Hepatocyte (in vitro differentiated cells): ENCODE results near the gene FAM83F. TPM values are rescaled to one million over a fixed set of nuclear protein-coding genes. Genes with fewer than 3 reads are reported as not detected.

Experiments
- DNase-seq: peaks from one replicate; pipeline ENCODE4 v3.0.0-alpha.2; 2016; ENCODE audit warnings: low spot score
- H2AFZ ChIP-seq: fragments of 200-600 bp; sonication (generic); 2 replicates; pipeline ENCODE4 v1.6.0; 2016; ENCODE audit warnings: antibody characterized with exemption, mild to moderate bottlenecking
- H3K27ac ChIP-seq: fragments of 200-600 bp; sonication (generic); 2 replicates; pipeline ENCODE4 v1.5.1; 2016; ENCODE audit warnings: mild to moderate bottlenecking
- H3K27me3 ChIP-seq: fragments of 200-600 bp; sonication (generic); 2 replicates; pipeline ENCODE4 v1.6.1; 2016
- H3K36me3 ChIP-seq: fragments of 200-600 bp; sonication (generic); replicated peaks from 2 replicates; pipeline ENCODE4 v1.5.1; 2016; ENCODE audit warnings: low read depth; ENCODE audit not compliant: insufficient read depth
- H3K4me1 ChIP-seq: fragments of 200-600 bp; sonication (generic); 2 replicates; pipeline ENCODE4 v1.5.1; 2016; ENCODE audit warnings: mild to moderate bottlenecking, moderate library complexity; ENCODE audit not compliant: insufficient read depth
- H3K4me2 ChIP-seq: fragments of 200-600 bp; sonication (generic); 2 replicates; pipeline ENCODE4 v1.6.0; 2016
- H3K4me3 ChIP-seq: fragments of 200-600 bp; sonication (generic); 2 replicates; pipeline ENCODE4 v1.5.1; 2016; ENCODE audit warnings: mild to moderate bottlenecking
- H3K79me2 ChIP-seq: fragments of 200-600 bp; sonication (generic); 2 replicates; pipeline ENCODE4 v1.6.0; 2017; ENCODE audit warnings: mild to moderate bottlenecking
- H3K9me2 ChIP-seq: fragments of 200-600 bp; sonication (generic); replicated peaks from 2 replicates; pipeline ENCODE4 v1.6.0; 2017; ENCODE audit warnings: mild to moderate bottlenecking; ENCODE audit not compliant: insufficient read depth
- H3K9me3 ChIP-seq: fragments of 200-600 bp; sonication (generic); 2 replicates; pipeline ENCODE4 v1.5.1; 2016; ENCODE audit warnings: low read depth, mild to moderate bottlenecking
- H4K20me1 ChIP-seq: fragments of 200-600 bp; sonication (generic); 2 replicates; pipeline ENCODE4 v1.6.0; 2016; ENCODE audit warnings: mild to moderate bottlenecking; ENCODE audit not compliant: insufficient read depth, poor library complexity, severe bottlenecking
- EZH2 ChIP-seq: fragments of 200-600 bp; sonication (generic); IDR thresholded peaks from 2 replicates; pipeline ENCODE4 v1.6.1; 2016; ENCODE audit warnings: antibody characterized with exemption, mild to moderate bottlenecking, borderline replicate concordance
- EZH2phosphoT487 ChIP-seq: fragments of 200-600 bp; sonication (generic); IDR thresholded peaks from one replicate; pipeline ENCODE4 v1.6.1; 2018; ENCODE audit warnings: antibody characterized with exemption, mild to moderate bottlenecking, low read depth, moderate library complexity; ENCODE audit not compliant: unreplicated experiment, severe bottlenecking
- WGBS: methylation state at CpG from one replicate; pipeline ENCODE4 v1.1.6; 2016; ENCODE audit warnings: low lambda C conversion rate; ENCODE audit errors: missing lambda C conversion rate; 5-methylcytosine and 5-hydroxymethylcytosine counted together
- polyA plus RNA-seq: library from polyadenylated mRNA; unstranded; fragments of >200 nt; fragmentation: Nextera tagmentation; extraction: Ambion mirVana; gene quantifications from 2 replicates; pipeline ENCODE4 v1.2.1, GENCODE V29; 2016
- total RNA-seq: library from RNA; depleted of rRNA; stranded (reverse); fragments of >200 nt; gene quantifications from 2 replicates; pipeline ENCODE4 v1.2.3, GENCODE V29; 2014
- TF ChIP-seq, protein P1 (sequence below): fragments of 200-600 bp; sonication (generic); IDR thresholded peaks from 2 replicates; pipeline ENCODE4 v1.5.1; 2016; ENCODE audit warnings: antibody characterized with exemption, mild to moderate bottlenecking; ENCODE audit not compliant: poor library complexity

Gene FAM83F
- total and polyA plus RNA-seq, 2 experiments from 2014 or later, result 10.8 to 12.8 TPM

DNA sequence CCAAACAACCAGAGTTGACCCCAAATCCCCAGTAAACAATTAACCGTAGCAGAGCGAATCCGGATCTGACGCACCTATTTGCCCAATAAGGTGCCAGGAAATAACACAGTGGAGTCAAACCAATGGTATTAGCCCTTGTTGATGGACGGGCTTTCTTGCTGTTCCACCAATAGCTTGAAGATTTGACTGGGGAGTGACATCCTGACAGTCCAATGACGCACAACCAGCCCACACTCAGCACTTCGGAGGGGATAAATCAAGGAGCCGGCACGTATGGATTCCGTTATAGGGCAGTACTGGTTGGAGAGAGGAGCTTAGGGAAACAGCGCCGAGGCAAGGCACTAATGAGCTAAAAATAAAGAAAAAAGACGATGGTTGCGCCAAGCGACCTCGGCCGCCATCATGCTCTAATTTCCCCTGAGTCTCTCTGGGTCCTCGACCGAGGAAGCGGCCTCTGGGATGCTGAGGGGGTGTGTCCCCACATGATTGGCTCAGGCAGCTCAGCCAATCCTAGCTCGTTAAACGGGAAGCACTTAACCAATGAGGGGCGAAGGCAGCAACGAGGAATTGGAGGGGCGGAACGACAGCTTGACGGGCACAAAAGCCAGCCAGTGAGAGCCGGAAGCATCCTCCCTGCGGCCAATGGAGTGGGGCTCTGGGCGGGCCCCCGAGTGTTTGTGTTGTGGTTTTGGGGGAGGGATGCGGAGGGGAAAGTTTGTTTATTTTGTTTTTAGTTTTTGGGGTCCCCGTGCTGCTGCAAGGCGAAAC is 49.5 kb downstream of the FAM83F start:
- Histone ChIP-seq H2AFZ (peak overlapping the region; percentile 78), H3K27me3 (no peaks in the 10 kb centered on the region), H3K4me2 (peak overlapping the region; percentile 75), H4K20me1 (peaks cover 10% of the 10 kb centered on the region), H3K27ac (peak overlapping the region; percentile 76), H3K4me1 (peaks cover 15% of the 10 kb centered on the region), H3K9me3 (no peaks in the 10 kb centered on the region), H3K4me3 (peak overlapping the region; percentile 65), H3K36me3 (no peaks in the 10 kb centered on the region), H3K9me2 (no peaks in the 10 kb centered on the region), H3K79me2 (peaks cover 34% of the 10 kb centered on the region)
- DNase-seq, result peak; percentile 98
- TF ChIP-seq, protein P1, sequence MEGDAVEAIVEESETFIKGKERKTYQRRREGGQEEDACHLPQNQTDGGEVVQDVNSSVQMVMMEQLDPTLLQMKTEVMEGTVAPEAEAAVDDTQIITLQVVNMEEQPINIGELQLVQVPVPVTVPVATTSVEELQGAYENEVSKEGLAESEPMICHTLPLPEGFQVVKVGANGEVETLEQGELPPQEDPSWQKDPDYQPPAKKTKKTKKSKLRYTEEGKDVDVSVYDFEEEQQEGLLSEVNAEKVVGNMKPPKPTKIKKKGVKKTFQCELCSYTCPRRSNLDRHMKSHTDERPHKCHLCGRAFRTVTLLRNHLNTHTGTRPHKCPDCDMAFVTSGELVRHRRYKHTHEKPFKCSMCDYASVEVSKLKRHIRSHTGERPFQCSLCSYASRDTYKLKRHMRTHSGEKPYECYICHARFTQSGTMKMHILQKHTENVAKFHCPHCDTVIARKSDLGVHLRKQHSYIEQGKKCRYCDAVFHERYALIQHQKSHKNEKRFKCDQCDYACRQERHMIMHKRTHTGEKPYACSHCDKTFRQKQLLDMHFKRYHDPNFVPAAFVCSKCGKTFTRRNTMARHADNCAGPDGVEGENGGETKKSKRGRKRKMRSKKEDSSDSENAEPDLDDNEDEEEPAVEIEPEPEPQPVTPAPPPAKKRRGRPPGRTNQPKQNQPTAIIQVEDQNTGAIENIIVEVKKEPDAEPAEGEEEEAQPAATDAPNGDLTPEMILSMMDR, result no peak
- no peak for TF ChIP-seq EZH2
- TF ChIP-seq EZH2phosphoT487, result no peak
- under 1% methylated on average over 32 of the region's 34 CpGs for WGBS

DNA sequence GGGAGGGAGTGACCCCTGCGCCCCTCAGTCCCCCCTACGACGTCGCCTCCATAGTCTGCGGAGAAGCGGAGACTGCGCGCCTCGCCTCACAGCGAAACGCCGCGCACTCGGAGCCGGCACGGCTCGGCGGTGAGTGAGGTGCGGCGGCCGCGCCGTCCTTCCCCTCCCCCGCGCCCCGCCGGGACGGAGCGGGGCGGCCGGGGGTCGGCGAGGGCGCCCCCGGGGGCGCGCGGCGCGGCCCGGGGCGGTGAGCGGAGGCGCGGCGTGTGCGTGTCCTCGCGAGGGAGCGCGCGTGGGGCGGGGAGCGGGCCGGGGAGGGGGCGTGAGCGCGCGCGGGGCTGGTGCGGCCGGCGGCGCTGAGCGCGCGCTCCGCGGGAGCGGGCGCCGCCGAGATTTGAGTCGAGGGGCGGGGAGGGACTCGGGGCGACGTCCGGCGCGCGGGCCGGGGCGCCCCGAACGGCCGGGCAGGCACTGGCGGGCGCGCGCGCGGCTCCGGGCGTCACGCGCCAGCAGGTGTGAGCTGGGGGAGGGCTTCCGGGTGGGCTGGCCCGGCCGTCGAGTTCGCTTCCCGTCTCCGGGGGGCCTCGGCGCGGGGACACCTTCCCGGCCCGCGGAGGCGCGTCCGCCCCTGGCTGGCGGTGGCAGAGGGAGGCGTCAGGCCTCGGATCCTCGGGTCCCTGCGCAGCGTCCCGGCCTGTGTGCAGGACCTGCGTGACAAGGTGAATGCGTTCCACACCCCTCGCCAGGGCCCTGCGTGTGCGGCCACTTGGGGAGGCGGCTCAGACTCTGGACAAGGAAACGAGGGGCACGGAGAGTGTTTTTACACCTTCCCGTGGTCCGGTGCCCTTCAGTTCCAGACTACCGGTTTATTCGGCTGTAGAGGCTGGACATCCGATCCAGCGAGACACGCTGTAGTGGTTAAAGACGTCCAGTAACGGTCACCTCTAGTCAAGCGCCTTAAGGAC is 50.4 kb downstream of the FAM83F start:
- peak overlapping the region; percentile 86 for H2AFZ ChIP-seq
- DNase-seq, result peak; percentile 80
- no peaks in the 10 kb centered on the region for H3K27me3 ChIP-seq
- H3K27ac ChIP-seq, result peak overlapping the region; percentile 92
- H3K9me3 ChIP-seq, result no peaks in the 10 kb centered on the region
- H3K79me2 ChIP-seq, result peaks cover 40% of the 10 kb centered on the region
- H3K4me3 ChIP-seq, result peak overlapping the region; percentile 96
- peaks cover 17% of the 10 kb centered on the region for H4K20me1 ChIP-seq
- H3K4me2 ChIP-seq, result peak overlapping the region; percentile 94
- TF ChIP-seq, protein P1, result no peak
- no peak for TF ChIP-seq EZH2
- TF ChIP-seq EZH2phosphoT487, result no peak
- WGBS, result under 1% methylated on average over 45 of the region's 138 CpGs
- peaks cover 13% of the 10 kb centered on the region for H3K4me1 ChIP-seq
- H3K9me2 ChIP-seq, result no peaks in the 10 kb centered on the region
- H3K36me3 ChIP-seq, result no peaks in the 10 kb centered on the region

DNA sequence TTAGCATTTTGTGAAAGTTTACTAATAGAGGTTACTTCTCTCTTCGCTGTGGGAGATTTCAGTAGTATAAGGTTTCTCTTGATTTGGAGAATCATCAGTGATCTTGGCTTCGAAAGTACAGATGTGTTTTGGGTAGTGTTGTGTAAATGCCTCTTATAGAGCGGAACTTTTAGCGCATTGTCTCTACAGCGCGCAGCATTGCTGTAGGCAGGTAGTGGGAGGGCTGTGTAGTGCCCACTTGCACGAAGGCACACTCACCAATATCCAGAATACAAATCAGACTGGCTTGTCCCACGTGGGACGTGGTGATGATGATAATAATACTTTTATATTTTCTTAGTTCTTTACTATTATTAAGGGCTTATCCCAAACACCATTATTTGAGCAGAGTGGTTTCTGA is 51.4 kb downstream of the FAM83F start:
- Histone ChIP-seq H3K27ac (peak overlapping the region; percentile 92), H3K36me3 (no peaks in the 10 kb centered on the region), H3K27me3 (no peaks in the 10 kb centered on the region), H3K79me2 (peaks cover 49% of the 10 kb centered on the region), H3K9me2 (no peaks in the 10 kb centered on the region), H4K20me1 (peaks cover 21% of the 10 kb centered on the region), H2AFZ (peak overlapping the region; percentile 86), H3K4me2 (peak overlapping the region; percentile 94), H3K4me3 (peak overlapping the region; percentile 96), H3K9me3 (no peaks in the 10 kb centered on the region), H3K4me1 (peaks cover 7% of the 10 kb centered on the region)
- TF ChIP-seq EZH2 (no peak), EZH2phosphoT487 (no peak)
- TF ChIP-seq, protein P1, result no peak
- 86% methylated on average over 9 of the region's 9 CpGs for WGBS
- DNase-seq, result no peak
